Tibial artery (tissue), 4 donors: Measurements from ENCODE around the gene COPZ2.
A peak's percentile ranks its signal among the peaks of the same experiment; 100 is the strongest.

ENCODE experiments used
- DNase-seq, 2 donors: peaks; one replicate each; pipeline ENCODE4 v3.0.0-alpha.2; 2019
- H3K27ac ChIP-seq, 2 donors: fragments of 200-600 bp; sonication (generic) in 1 of 2; 1 replicate in 1 of 2; 2 replicates in 1 of 2; pipeline ENCODE4 v1.5.1; 2018 to 2019; ENCODE audit warnings: mild to moderate bottlenecking in 1 of 2
- H3K27me3 ChIP-seq, 2 donors: fragments of 200-600 bp; sonication (generic) in 1 of 2; one replicate each; pipeline versions ENCODE4 v1.5.1 to v1.6.0; 2016 to 2019
- H3K36me3 ChIP-seq, 3 donors: fragments of 200-600 bp; sonication (generic) in 2 of 3; one replicate each; pipeline ENCODE4 v1.5.1; 2016 to 2019; ENCODE audit warnings: mild to moderate bottlenecking in 2 of 3
- H3K4me1 ChIP-seq, 4 donors: fragments of 200-600 bp; sonication (generic) in 2 of 4; 1 replicate in 3 of 4; 2 replicates in 1 of 4; pipeline ENCODE4 v1.5.1; 2016 to 2019
- H3K4me3 ChIP-seq, 2 donors: fragments of 200-600 bp; sonication (generic) in 1 of 2; 1 replicate in 1 of 2; 2 replicates in 1 of 2; pipeline ENCODE4 v1.5.1; 2018 to 2019; ENCODE audit warnings: mild to moderate bottlenecking in 2 of 2
- H3K9me3 ChIP-seq, 3 donors: fragments of 200-600 bp; sonication (generic) in 1 of 3; one replicate each; pipeline ENCODE4 v1.5.1; 2016 to 2019
- intact Hi-C: fragments of 100-400 bp; cut with DNase I; formaldehyde crosslinking; loops from one replicate; pipeline ENCODE4 v1.15.0; 2023; ENCODE audit warnings: low total_unique reads
- TF ChIP-seq, protein P1 (sequence below), 2 experiments: fragments of 200-600 bp in 1 of 2; fragments of 450-650 bp in 1 of 2; IDR thresholded peaks; one replicate each; pipeline ENCODE4 v1.5.1; 2017 to 2019; ENCODE audit warnings: antibody characterized with exemption in 2 of 2, mild to moderate bottlenecking in 1 of 2, moderate library complexity in 1 of 2

Gene COPZ2

GRCh38 chr17:48054238-48055185 is 16.9 kb upstream of the COPZ2 start:
- Histone ChIP-seq H3K36me3 (peaks cover 43 to 66% (median 45%) of the 10 kb centered on the region in 3 donors), H3K4me3 (peak overlapping the region; percentile 78 to 87), H3K9me3 (no peaks in the 10 kb centered on the region), H3K27ac (peak overlapping the region; percentile 94 to 95), H3K4me1 (peaks cover 15 to 70% (median 63%) of the 10 kb centered on the region in 4 donors), H3K27me3 (no peaks in the 10 kb centered on the region)
- DNase-seq: peak; percentile 64 to 88
- TF ChIP-seq, protein P1, sequence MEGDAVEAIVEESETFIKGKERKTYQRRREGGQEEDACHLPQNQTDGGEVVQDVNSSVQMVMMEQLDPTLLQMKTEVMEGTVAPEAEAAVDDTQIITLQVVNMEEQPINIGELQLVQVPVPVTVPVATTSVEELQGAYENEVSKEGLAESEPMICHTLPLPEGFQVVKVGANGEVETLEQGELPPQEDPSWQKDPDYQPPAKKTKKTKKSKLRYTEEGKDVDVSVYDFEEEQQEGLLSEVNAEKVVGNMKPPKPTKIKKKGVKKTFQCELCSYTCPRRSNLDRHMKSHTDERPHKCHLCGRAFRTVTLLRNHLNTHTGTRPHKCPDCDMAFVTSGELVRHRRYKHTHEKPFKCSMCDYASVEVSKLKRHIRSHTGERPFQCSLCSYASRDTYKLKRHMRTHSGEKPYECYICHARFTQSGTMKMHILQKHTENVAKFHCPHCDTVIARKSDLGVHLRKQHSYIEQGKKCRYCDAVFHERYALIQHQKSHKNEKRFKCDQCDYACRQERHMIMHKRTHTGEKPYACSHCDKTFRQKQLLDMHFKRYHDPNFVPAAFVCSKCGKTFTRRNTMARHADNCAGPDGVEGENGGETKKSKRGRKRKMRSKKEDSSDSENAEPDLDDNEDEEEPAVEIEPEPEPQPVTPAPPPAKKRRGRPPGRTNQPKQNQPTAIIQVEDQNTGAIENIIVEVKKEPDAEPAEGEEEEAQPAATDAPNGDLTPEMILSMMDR (IDR thresholded peaks at IDR 0.05): no peak
- intact Hi-C loops: no loop called here

GRCh38 chr17:48053758-48054237 is 16.2 kb upstream of the COPZ2 start:
- Histone ChIP-seq H3K27me3 (no peaks in the 10 kb centered on the region), H3K4me3 (peak overlapping the region; percentile 78 to 87), H3K4me1 (peaks cover 15 to 69% (median 64%) of the 10 kb centered on the region in 4 donors), H3K9me3 (no peaks in the 10 kb centered on the region), H3K27ac (peak overlapping the region; percentile 94 to 95), H3K36me3 (peaks cover 36 to 59% (median 38%) of the 10 kb centered on the region in 3 donors)
- DNase-seq: no peak
- TF ChIP-seq, protein P1 (IDR thresholded peaks at IDR 0.05): no peak
- intact Hi-C loops: no loop called here

- Histone ChIP-seq H3K27ac (peak overlapping the region; percentile 94 to 95), H3K4me1 (peaks cover 15 to 69% (median 64%) of the 10 kb centered on the region in 4 donors), H3K27me3 (no peaks in the 10 kb centered on the region), H3K4me3 (peak overlapping the region; percentile 78 to 87), H3K36me3 (peaks cover 29 to 53% (median 32%) of the 10 kb centered on the region in 3 donors), H3K9me3 (no peaks in the 10 kb centered on the region)
- peak; percentile 88 to 93 for DNase-seq
- TF ChIP-seq, protein P1 (IDR thresholded peaks at IDR 0.05): no peak
- intact Hi-C loops: no loop called here
These were observed 15.6 kb upstream of the COPZ2 start for GRCh38 chr17:48052956-48053757.

DNA sequence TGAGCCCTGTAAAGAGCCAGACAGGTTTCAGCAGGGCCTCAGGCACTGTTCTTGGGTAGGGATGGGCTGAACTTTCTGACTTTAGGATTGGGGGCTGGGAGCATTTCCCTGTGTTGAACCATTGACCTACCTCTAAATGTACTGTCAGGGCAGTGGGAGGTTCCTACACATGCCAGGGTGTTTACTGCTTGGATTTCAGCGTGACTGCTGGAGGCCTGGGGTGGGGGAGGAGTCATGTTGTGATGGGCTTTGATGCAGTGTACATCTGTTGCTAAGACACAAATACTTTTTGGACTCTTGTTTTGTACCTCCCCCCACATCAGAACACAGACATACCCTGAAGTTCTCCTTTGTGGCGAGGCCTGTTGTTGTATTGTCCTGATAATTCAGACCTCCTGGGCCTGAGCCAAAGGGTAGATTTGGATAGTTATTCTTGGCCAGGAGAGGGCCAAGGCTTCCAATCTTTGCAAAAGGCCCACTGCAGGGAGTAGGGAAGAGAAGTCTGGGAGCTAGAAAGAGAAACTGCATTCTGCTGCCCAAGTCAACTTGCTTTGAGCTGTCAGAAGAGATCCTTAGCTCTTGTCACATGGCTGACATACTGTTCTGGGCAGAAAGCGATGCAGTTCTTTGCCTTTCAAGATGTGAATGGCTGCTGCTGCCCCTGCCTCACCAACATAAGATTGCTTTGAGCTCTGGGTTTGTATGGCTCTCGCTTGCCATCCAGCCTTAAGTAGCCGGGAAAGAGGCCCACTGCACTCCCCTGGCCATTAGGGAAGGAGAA is 14.3 kb upstream of the COPZ2 start:
- H3K9me3 ChIP-seq: no peaks in the 10 kb centered on the region
- intact Hi-C loops: no loop called here
- H3K4me1 ChIP-seq: peaks cover 15 to 72% (median 66%) of the 10 kb centered on the region in 4 donors
- TF ChIP-seq, protein P1 (IDR thresholded peaks at IDR 0.05): peak in 1 of 2 experiments; percentile 9
- peak overlapping the region; percentile 94 to 95 for H3K27ac ChIP-seq
- DNase-seq: peak; percentile 81 to 85
- H3K4me3 ChIP-seq: peak overlapping the region; percentile 78 to 87
- H3K36me3 ChIP-seq: peaks cover 16 to 40% (median 19%) of the 10 kb centered on the region in 3 donors
- no peaks in the 10 kb centered on the region for H3K27me3 ChIP-seq

GRCh38 chr17:48051283-48051682 is 13.7 kb upstream of the COPZ2 start:
- intact Hi-C loops: no loop called here
- H3K27ac ChIP-seq: peak overlapping the region; percentile 94 to 95
- no peak for DNase-seq
- H3K4me1 ChIP-seq: peaks cover 15 to 79% (median 71%) of the 10 kb centered on the region in 4 donors
- peaks cover 10 to 34% (median 13%) of the 10 kb centered on the region in 3 donors for H3K36me3 ChIP-seq
- TF ChIP-seq, protein P1 (IDR thresholded peaks at IDR 0.05): no peak
- no peaks in the 10 kb centered on the region for H3K9me3 ChIP-seq
- H3K4me3 ChIP-seq: peak overlapping the region; percentile 78 to 87
- no peaks in the 10 kb centered on the region for H3K27me3 ChIP-seq
